Renal cortical epithelial cell (primary cell): ENCODE results near the gene PRR36. TPM values are rescaled to one million over a fixed set of nuclear protein-coding genes. Genes with fewer than 3 reads are reported as not detected.

Experiments used
- DNase-seq: peaks from one replicate; pipeline ENCODE4 v3.0.0-alpha.2; 2011; ENCODE audit warnings: low read depth
- total RNA-seq: library from RNA; depleted of rRNA; stranded (reverse); fragments of >200 nt; gene quantifications from 2 replicates; pipeline ENCODE4 v1.2.3, GENCODE V29; 2014

Gene PRR36
- total RNA-seq, 1 donor from 2014 or later = 0.35 TPM

DNA sequence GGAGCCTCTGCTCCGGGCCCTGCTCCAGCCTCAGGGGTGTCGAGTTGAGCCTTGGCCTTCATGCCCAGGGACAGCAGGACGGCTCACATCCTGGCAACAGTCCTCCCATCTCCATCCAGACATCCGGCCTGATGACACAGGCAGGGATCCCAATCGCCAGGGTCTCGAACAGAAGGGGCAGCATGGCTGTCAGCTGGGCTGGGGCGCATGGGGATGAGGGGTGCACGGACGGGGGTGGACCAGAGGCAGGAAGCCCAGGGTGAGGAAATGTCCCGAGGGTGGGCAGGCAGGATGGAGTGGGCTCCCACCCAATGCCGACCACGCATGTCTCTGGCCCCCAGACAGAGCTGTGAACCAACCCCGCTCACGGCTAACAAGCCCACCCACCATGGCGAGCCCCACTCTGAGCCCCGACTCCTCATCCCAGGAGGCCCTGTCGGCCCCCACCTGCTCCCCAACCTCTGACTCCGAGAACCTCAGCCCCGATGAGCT is 28.0 kb downstream of the PRR36 start:
- DNase-seq = no peak

DNA sequence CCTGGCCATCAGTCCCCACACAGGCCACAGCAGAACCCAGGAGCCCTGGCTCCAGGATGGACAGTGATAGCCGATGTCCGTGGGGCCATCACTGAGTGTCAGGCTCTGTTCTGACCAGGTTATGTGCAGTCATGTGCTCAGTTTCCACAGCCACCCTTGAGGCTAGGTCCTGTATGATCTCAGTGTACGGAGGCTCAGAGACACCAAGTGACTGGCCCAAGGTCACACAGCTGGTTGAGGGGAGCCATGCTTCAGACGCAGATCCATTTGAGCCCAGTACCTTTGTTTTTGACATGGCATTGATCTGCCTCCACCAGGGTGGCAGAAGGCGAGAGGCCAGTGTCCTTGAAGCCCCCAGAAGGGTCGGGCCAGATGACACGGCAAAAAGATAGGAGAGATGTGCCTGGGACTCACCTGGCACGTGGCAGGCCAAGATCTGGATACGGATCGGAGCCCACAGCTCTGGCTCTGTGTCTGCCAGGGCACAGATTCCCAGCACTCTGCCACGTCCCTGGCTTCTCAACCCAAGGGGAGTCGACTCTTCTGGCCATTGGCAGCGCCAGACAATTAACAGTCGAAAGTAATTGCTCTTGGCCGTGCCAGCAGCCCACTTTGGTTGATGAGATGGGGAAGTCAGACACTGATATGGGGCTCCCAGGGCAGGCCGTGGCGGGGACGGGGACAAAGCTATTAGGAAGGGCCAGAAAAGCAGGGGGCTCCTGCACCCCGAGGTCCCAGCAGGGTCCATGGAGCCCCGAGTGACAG is 28.6 kb downstream of the PRR36 start:
- no peak for DNase-seq

- DNase-seq = no peak
These were observed 29.2 kb downstream of the PRR36 start for GRCh38 chr19:7844951-7845350.

- DNase-seq = no peak
These were observed 29.8 kb downstream of the PRR36 start for GRCh38 chr19:7844405-7844804.

DNA sequence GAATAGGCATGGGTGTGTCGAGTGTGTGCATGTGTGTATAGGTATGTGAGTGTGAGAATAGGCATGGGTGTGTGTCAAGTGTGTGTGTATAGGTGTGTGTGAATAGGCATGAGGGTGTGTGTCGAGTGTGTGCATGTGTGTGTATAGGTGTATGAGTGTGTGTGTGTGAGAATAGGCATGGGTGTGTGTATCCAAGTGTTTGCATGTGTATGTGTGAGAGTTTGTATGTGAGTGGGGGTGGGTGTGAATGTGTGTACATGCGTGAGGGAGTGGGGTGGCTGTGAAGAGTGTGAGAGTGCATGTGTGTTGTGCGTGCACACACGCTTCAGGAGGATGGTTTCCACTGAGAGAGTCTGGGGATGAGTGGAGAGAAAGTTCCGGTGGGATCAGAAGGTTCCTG is 30.7 kb downstream of the PRR36 start:
- no peak for DNase-seq

- no peak for DNase-seq
These were observed 31.4 kb downstream of the PRR36 start for GRCh38 chr19:7842661-7843294.

GRCh38 chr19:7841751-7842660 is 32.2 kb downstream of the PRR36 start:
- DNase-seq = no peak

DNA sequence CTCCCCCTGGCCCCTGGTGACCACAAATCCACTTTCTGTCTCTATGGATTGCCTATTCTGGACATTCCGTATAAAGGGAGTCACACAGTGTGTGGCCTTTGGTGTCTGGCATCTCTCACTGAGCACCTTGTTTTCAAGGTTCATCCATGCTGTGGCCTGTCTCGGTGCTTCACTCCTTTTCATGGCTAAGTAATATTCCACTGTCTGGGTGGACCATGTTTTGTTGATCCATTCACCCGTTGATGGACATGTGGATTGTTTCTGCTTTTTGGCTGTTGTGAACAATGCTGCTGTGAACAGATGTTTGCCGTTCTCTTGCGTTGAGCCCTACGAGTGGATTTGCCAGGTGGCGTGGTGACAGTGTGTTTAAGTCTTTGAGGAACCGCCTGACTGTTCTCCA is 33.6 kb downstream of the PRR36 start:
- DNase-seq = no peak

DNA sequence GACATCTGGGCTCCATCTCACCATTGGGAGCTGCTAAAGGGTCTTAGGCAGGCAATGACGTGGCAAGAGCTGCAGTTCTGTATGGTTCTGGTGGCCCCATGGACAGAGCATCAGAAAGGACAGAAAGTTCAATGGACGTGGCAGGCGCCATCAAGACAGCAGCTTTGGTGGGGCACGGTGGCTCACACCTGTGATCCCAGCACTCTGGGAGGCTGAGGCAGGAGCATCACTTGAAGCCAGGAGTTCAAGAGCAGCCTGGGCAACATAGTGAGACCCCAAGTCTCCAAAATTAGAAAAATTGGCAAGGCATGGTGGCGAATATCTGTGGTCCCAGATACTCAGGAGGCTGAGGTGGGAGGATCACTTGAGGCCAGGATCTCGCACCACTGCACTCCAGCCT is 34.7 kb downstream of the PRR36 start:
- no peak for DNase-seq

- DNase-seq = peak; percentile 15
These were observed 40.7 kb downstream of the PRR36 start for GRCh38 chr19:7833225-7834099.

DNA sequence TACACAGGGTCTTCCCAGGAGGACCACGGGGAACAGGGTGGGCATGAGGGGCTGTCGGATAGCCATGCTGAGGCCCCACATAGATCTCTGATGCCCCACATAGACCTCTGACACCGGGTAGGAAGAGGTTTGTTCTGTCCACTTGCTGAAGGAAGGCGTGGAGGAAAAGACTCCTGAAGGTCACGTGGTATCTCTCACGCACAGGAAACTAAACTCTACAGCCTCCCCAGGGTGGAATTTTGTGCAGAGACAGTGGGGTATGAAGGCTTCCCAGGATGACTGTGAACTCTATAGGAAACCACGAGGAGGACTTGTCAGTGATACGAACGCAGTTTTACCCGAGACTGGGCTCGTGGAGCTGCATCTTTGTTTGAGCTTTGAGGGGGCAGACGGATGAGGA is 41.4 kb downstream of the PRR36 start:
- DNase-seq = no peak

GRCh38 chr19:7832009-7832408 is 42.2 kb downstream of the PRR36 start:
- DNase-seq = no peak

- peak; percentile 38 for DNase-seq
These were observed 42.7 kb downstream of the PRR36 start for GRCh38 chr19:7831452-7831851.

DNA sequence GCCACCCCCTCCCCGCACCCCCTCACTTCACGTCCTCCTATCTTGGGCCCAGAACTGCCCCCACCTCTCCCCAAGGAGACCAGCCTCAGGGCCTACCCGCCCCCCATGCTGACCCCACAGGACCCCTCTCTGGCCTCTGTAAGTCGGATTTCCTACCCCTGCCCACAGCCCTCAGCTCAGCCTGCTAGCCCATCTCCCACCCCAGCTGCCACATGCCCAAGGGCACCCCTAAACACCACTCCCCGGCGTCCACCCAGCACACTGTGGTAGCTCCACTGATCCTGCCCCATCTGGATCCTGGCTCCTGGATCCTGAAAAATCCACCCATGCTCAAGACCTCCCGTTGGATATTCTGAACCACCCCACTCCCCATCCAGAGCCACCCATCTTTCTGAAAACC is 43.4 kb downstream of the PRR36 start:
- DNase-seq = no peak

DNA sequence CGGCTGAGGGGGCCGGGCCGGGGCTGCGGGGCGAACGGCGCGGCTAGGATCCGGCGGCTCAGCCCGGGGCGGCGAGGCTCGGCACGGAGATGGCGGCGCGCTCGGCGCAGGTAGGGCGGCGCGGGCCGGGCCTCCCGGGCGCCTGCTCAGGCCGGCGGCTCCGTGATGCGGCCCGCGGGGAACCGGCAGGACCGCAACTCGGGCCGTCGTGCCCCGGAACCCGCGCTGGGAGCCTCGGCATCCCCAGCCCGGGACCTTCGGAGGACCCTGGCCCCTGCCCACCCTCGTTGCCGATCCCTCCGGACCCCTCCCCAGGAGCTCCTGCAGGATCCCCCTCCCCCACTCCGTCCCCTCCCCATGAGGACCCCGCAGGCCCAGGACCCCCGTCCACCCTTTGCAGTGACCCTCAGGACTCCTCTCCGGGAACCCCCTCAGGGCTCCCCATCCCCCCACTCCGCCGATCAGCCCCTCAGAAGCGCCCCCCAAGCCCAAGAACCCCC is 43.9 kb downstream of the PRR36 start:
- no peak for DNase-seq

- DNase-seq = peak; percentile 100
These were observed 44.5 kb downstream of the PRR36 start, which contains the start of gene EVI5L for GRCh38 chr19:7829561-7830271. Gene EVI5L, plus strand, starts transcription at chr19:7830218. Its CDS starts 16,325 bp downstream, at chr19:7846543.

- DNase-seq = no peak
These were observed 45.0 kb downstream of the PRR36 start for GRCh38 chr19:7829166-7829520.

- no peak for DNase-seq
These were observed 50.4 kb downstream of the PRR36 start for GRCh38 chr19:7823686-7824301.

- DNase-seq = no peak
These were observed 51.2 kb downstream of the PRR36 start for GRCh38 chr19:7822910-7823515.

DNA sequence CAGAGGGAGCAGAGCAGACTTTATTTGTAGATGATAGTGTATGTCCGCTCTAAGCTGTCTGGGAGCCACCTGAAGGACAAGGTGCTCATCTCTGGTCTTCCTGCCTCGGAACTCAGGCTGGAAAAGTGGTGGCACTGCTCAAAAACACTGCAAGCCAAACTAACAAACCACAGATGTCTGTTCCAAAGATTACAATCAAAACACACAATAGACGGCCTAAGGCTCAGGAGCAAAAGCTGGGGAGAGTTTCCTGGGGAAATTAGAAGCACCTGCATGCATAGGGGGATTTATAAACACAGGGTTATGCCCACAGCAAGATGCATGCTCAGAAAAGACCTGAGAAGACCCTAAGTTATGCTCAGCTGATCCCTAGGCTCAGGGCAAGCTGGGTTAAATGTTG is 53.6 kb downstream of the PRR36 start:
- no peak for DNase-seq
